ENCODE measurements around the gene PVRIG.

DNA sequence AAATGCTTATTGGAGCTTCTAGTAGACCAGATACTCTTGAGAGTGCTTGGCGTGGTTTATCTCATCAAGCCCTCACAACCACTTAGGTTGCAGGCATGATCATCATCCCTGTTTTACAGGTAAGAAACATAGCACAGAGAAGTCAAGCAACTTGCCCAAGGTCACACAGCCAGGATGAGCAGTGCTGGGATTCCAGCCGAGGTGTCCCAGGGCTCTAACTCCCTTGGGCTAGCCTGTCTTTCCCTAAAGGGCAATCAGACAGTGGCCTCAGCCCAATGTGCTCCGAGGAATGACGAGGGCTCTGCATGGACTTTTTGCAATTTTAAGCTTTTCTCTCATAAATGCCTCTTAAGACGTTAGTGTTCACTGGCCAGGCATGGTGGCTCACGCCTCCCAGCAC lies 47.9 kb downstream of the PVRIG start:
- TF ChIP-seq, protein P1, sequence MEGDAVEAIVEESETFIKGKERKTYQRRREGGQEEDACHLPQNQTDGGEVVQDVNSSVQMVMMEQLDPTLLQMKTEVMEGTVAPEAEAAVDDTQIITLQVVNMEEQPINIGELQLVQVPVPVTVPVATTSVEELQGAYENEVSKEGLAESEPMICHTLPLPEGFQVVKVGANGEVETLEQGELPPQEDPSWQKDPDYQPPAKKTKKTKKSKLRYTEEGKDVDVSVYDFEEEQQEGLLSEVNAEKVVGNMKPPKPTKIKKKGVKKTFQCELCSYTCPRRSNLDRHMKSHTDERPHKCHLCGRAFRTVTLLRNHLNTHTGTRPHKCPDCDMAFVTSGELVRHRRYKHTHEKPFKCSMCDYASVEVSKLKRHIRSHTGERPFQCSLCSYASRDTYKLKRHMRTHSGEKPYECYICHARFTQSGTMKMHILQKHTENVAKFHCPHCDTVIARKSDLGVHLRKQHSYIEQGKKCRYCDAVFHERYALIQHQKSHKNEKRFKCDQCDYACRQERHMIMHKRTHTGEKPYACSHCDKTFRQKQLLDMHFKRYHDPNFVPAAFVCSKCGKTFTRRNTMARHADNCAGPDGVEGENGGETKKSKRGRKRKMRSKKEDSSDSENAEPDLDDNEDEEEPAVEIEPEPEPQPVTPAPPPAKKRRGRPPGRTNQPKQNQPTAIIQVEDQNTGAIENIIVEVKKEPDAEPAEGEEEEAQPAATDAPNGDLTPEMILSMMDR (conservative IDR thresholded peaks at IDR 0.05; ENCODE audit: low read depth, low read length), result no peak
- TF ChIP-seq EZH2 (IDR thresholded peaks at IDR 0.05; ENCODE audit: borderline replicate concordance, low read depth, low read length, poor library complexity, severe bottlenecking), result no peak
